MCF 10A (cell line): ENCODE results near the gene L3MBTL4. TPM values are rescaled to one million over a fixed set of nuclear protein-coding genes. Genes with fewer than 3 reads are reported as not detected.

ENCODE experiments used
- BruUV-seq: library from RNA; stranded (reverse); fragments of 400-500 nt; replicated peaks from 2 replicates; lab custom pipeline; 2021; lab: Mats Ljungman, UMichigan
- CTCF ChIA-PET: fragments of 300-600 bp; sonication (Branson Sonifier 250); formaldehyde crosslinking; extraction: SDS; loops from one replicate; lab custom pipeline; 2021; ENCODE audit warnings: antibody characterized with exemption, inconsistent platforms; lab: Yijun Ruan, JAX
- POLR2A ChIA-PET: fragments of 300-600, 350-650 bp; sonication (Branson Sonifier 250); formaldehyde crosslinking; extraction: SDS; loops from one replicate; lab custom pipeline; 2020; ENCODE audit warnings: antibody characterized with exemption, inconsistent platforms; lab: Yijun Ruan, JAX
- DNase-seq: peaks from one replicate; pipeline ENCODE4 v3.0.0-alpha.2; 2018; ENCODE audit not compliant: unreplicated experiment
- H3K27ac Mint-ChIP-seq: one replicate; pipeline ENCODE4 v1.8.0; 2022; ENCODE audit warnings: mild to moderate bottlenecking, low read depth, mixed read lengths; ENCODE audit not compliant: unreplicated experiment
- H3K27me3 Mint-ChIP-seq: one replicate; pipeline ENCODE4 v1.8.0; 2022; ENCODE audit warnings: mixed read lengths; ENCODE audit not compliant: insufficient read depth, unreplicated experiment
- H3K36me3 Mint-ChIP-seq: one replicate; pipeline ENCODE4 v1.8.0; 2022; ENCODE audit warnings: mild to moderate bottlenecking, moderate library complexity, mixed read lengths; ENCODE audit not compliant: insufficient read depth, unreplicated experiment
- H3K4me1 Mint-ChIP-seq: one replicate; pipeline ENCODE4 v1.8.0; 2022; ENCODE audit warnings: mixed read lengths; ENCODE audit not compliant: insufficient read depth, unreplicated experiment
- H3K4me3 Mint-ChIP-seq: one replicate; pipeline ENCODE4 v1.8.0; 2022; ENCODE audit warnings: mild to moderate bottlenecking, moderate library complexity, mixed read lengths; ENCODE audit not compliant: unreplicated experiment
- H3K9me3 Mint-ChIP-seq: one replicate; pipeline ENCODE4 v1.8.0; 2022; ENCODE audit warnings: mixed read lengths; ENCODE audit not compliant: unreplicated experiment
- CTCF ChIP-seq: fragments of 200-600 bp; IDR thresholded peaks from one replicate; pipeline ENCODE4 v1.8.0; 2022; ENCODE audit warnings: antibody characterized with exemption, mild to moderate bottlenecking; ENCODE audit not compliant: unreplicated experiment
- intact Hi-C: fragments of 100-400 bp; cut with micrococcal nuclease; formaldehyde crosslinking; loops from 2 replicates; pipeline ENCODE4 v1.14.1; 2022
- total RNA-seq: library from RNA; stranded (reverse); gene quantifications from 2 replicates; pipeline ENCODE4 v1.2.3, GENCODE V29; 2022

Gene L3MBTL4
- total RNA-seq, 1 experiment from 2014 or later: not detected

- POLR2A ChIA-PET: no interaction called here
- no peak for DNase-seq
- no TSS peak for BruUV-seq
- no peak overlapping the region for H3K27ac Mint-ChIP-seq
- no peaks in the 10 kb centered on the region for H3K27me3 Mint-ChIP-seq
- no peaks in the 10 kb centered on the region for H3K9me3 Mint-ChIP-seq
- H3K4me1 Mint-ChIP-seq: peaks cover 6% of the 10 kb centered on the region
- H3K36me3 Mint-ChIP-seq: no peaks in the 10 kb centered on the region
- intact Hi-C loops: no loop called here
- no peak overlapping the region for H3K4me3 Mint-ChIP-seq
- CTCF ChIA-PET: no interaction called here
- TF ChIP-seq CTCF: no peak
Measured at GRCh38 chr18:6435731-6436130, 21.0 kb upstream of the L3MBTL4 start.

GRCh38 chr18:6434987-6435709 lies 20.4 kb upstream of the L3MBTL4 start:
- Mint-ChIP-seq H3K36me3 (no peaks in the 10 kb centered on the region), H3K9me3 (no peaks in the 10 kb centered on the region), H3K4me3 (no peak overlapping the region), H3K4me1 (peaks cover 6% of the 10 kb centered on the region), H3K27ac (no peak overlapping the region), H3K27me3 (no peaks in the 10 kb centered on the region)
- DNase-seq: no peak
- ChIA-PET CTCF (no interaction called here), POLR2A (no interaction called here)
- no TSS peak for BruUV-seq
- no peak for TF ChIP-seq CTCF
- intact Hi-C loops: no loop called here

- TF ChIP-seq CTCF: no peak
- intact Hi-C loops: no loop called here
- Mint-ChIP-seq H3K36me3 (no peaks in the 10 kb centered on the region), H3K27me3 (no peaks in the 10 kb centered on the region), H3K27ac (no peak overlapping the region), H3K4me3 (no peak overlapping the region), H3K9me3 (no peaks in the 10 kb centered on the region), H3K4me1 (peaks cover 6% of the 10 kb centered on the region)
- DNase-seq: no peak
- POLR2A ChIA-PET: no interaction called here
- CTCF ChIA-PET: no interaction called here
- no TSS peak for BruUV-seq
Measured at GRCh38 chr18:6434481-6434880, 19.8 kb upstream of the L3MBTL4 start.

GRCh38 chr18:6431659-6432318 lies 17.1 kb upstream of the L3MBTL4 start:
- no TSS peak for BruUV-seq
- intact Hi-C loops: no loop called here
- Mint-ChIP-seq H3K27ac (no peak overlapping the region), H3K27me3 (no peaks in the 10 kb centered on the region), H3K4me3 (no peak overlapping the region), H3K36me3 (no peaks in the 10 kb centered on the region), H3K9me3 (no peaks in the 10 kb centered on the region), H3K4me1 (peaks cover 6% of the 10 kb centered on the region)
- TF ChIP-seq CTCF: no peak
- DNase-seq: no peak
- CTCF ChIA-PET: no interaction called here
- POLR2A ChIA-PET: no interaction called here
